Endothelial cell (in vitro differentiated cells): Measurements from ENCODE around the gene WDR17. TPM values are rescaled to one million over a fixed set of nuclear protein-coding genes. Genes with fewer than 3 reads are reported as not detected.

Source experiments
- DNase-seq: peaks from one replicate; pipeline ENCODE4 v3.0.0; 2021; ENCODE audit warnings: low spot score
- H3K27ac Mint-ChIP-seq: one replicate; pipeline ENCODE4 v1.8.0; 2021; ENCODE audit warnings: mixed read lengths, inconsistent platforms; ENCODE audit not compliant: unreplicated experiment
- H3K27me3 Mint-ChIP-seq: one replicate; pipeline ENCODE4 v1.8.0; 2021; ENCODE audit warnings: mild to moderate bottlenecking, moderate library complexity, mixed read lengths, inconsistent platforms; ENCODE audit not compliant: unreplicated experiment
- H3K36me3 Mint-ChIP-seq: one replicate; pipeline ENCODE4 v1.8.0; 2021; ENCODE audit warnings: mild to moderate bottlenecking, low read depth, mixed read lengths, inconsistent platforms; ENCODE audit not compliant: unreplicated experiment
- H3K4me1 Mint-ChIP-seq: one replicate; pipeline ENCODE4 v1.8.0; 2021; ENCODE audit warnings: mild to moderate bottlenecking, mixed read lengths, inconsistent platforms; ENCODE audit not compliant: unreplicated experiment
- H3K4me3 Mint-ChIP-seq: one replicate; pipeline ENCODE4 v1.8.0; 2021; ENCODE audit warnings: mild to moderate bottlenecking, mixed read lengths, inconsistent platforms; ENCODE audit not compliant: unreplicated experiment
- H3K9me3 Mint-ChIP-seq: one replicate; pipeline ENCODE4 v1.8.0; 2021; ENCODE audit warnings: mixed read lengths, inconsistent platforms; ENCODE audit not compliant: unreplicated experiment
- CTCF ChIP-seq: fragments of 200-600 bp; sonication (generic); IDR thresholded peaks from one replicate; pipeline ENCODE4 v1.5.0; 2021; ENCODE audit warnings: antibody characterized with exemption; ENCODE audit not compliant: unreplicated experiment
- total RNA-seq: library from RNA; stranded (reverse); fragmentation: NEBNext Ultra II Directional; extraction: Animal tissue kit (Norgen Biotek cat#: 25700); gene quantifications from one replicate; pipeline ENCODE4 v1.2.1, GENCODE V29; 2021; ENCODE audit not compliant: unreplicated experiment

Gene WDR17
- total RNA-seq, 1 donor from 2014 or later: 0.64 TPM

GRCh38 chr4:176186671-176187395 lies 121.2 kb downstream of the WDR17 start:
- DNase-seq: no peak
- no peaks in the 10 kb centered on the region for H3K27me3 Mint-ChIP-seq
- H3K4me1 Mint-ChIP-seq: no peaks in the 10 kb centered on the region
- H3K36me3 Mint-ChIP-seq: no peaks in the 10 kb centered on the region
- TF ChIP-seq CTCF: no peak
- H3K4me3 Mint-ChIP-seq: no peak overlapping the region
- H3K9me3 Mint-ChIP-seq: no peaks in the 10 kb centered on the region
- H3K27ac Mint-ChIP-seq: no peak overlapping the region

GRCh38 chr4:176187624-176188023 lies 122.0 kb downstream of the WDR17 start:
- Mint-ChIP-seq H3K36me3 (no peaks in the 10 kb centered on the region), H3K27me3 (no peaks in the 10 kb centered on the region), H3K4me3 (no peak overlapping the region), H3K4me1 (no peaks in the 10 kb centered on the region), H3K9me3 (no peaks in the 10 kb centered on the region), H3K27ac (no peak overlapping the region)
- DNase-seq: no peak
- TF ChIP-seq CTCF: no peak

- Mint-ChIP-seq H3K27ac (no peak overlapping the region), H3K27me3 (no peaks in the 10 kb centered on the region), H3K4me3 (no peak overlapping the region), H3K4me1 (no peaks in the 10 kb centered on the region), H3K36me3 (no peaks in the 10 kb centered on the region), H3K9me3 (no peaks in the 10 kb centered on the region)
- DNase-seq: no peak
- no peak for TF ChIP-seq CTCF
Observed at GRCh38 chr4:176188654-176189053, 123.0 kb downstream of the WDR17 start.

- DNase-seq: no peak
- Mint-ChIP-seq H3K4me1 (peaks cover 2% of the 10 kb centered on the region), H3K27ac (no peak overlapping the region), H3K27me3 (no peaks in the 10 kb centered on the region), H3K36me3 (no peaks in the 10 kb centered on the region), H3K4me3 (no peak overlapping the region), H3K9me3 (no peaks in the 10 kb centered on the region)
- TF ChIP-seq CTCF: no peak
Observed at GRCh38 chr4:176189891-176190795, 124.5 kb downstream of the WDR17 start.

GRCh38 chr4:176191974-176192373 lies 126.3 kb downstream of the WDR17 start:
- no peak overlapping the region for H3K27ac Mint-ChIP-seq
- peaks cover 3% of the 10 kb centered on the region for H3K4me1 Mint-ChIP-seq
- no peaks in the 10 kb centered on the region for H3K36me3 Mint-ChIP-seq
- no peak overlapping the region for H3K4me3 Mint-ChIP-seq
- no peak for DNase-seq
- no peak for TF ChIP-seq CTCF
- H3K27me3 Mint-ChIP-seq: no peaks in the 10 kb centered on the region
- H3K9me3 Mint-ChIP-seq: no peaks in the 10 kb centered on the region
